H1 (cell line): ENCODE measurements around the gene ELOVL3. TPM values are rescaled to one million over a fixed set of nuclear protein-coding genes. Genes with fewer than 3 reads are reported as not detected.

ENCODE experiments used
- CTCF ChIA-PET: fragments of 300-600 bp; sonication (Branson Sonifier 250); formaldehyde crosslinking; loops from one replicate; lab custom pipeline; 2021; ENCODE audit not compliant: partially characterized antibody; lab: Charles Lee
- POLR2A ChIA-PET: fragments of 300-600 bp; sonication (Branson Sonifier 250); formaldehyde crosslinking; loops from one replicate; lab custom pipeline; 2021; ENCODE audit warnings: inconsistent platforms; ENCODE audit not compliant: partially characterized antibody; lab: Charles Lee
- DNase-seq, 2 experiments: peaks; one replicate each; pipeline versions ENCODE4 v3.0.0 to v3.0.0-alpha.2; 2010 to 2022; ENCODE audit warnings: low spot score in 2 of 2, low read depth in 1 of 2, mixed read lengths in 1 of 2
- FAIRE-seq: peaks from 2 replicates; lab custom pipeline; 2011; peaks lifted over from hg19 to GRCh38; lab: Jason Lieb, UNC
- H2AFZ ChIP-seq: 2 replicates; pipeline ENCODE4 v1.8.1; 2012; ENCODE audit warnings: low read length, inconsistent platforms
- H2AK5ac ChIP-seq: 2 replicates; pipeline ENCODE4 v1.6.1; 2013; ENCODE audit warnings: low read depth, low read length
- H2BK120ac ChIP-seq: replicated peaks from 2 replicates; pipeline ENCODE3; 2013; ENCODE audit warnings: low read depth, low read length, inconsistent platforms
- H2BK12ac ChIP-seq: 2 replicates; pipeline ENCODE4 v1.6.1; 2013; ENCODE audit warnings: low read depth, low read length
- H2BK15ac ChIP-seq: 2 replicates; pipeline ENCODE4 v1.6.1; 2013; ENCODE audit warnings: low read length
- H2BK20ac ChIP-seq: 2 replicates; pipeline ENCODE4 v1.6.1; 2013; ENCODE audit warnings: low read length
- H2BK5ac ChIP-seq: 2 replicates; pipeline ENCODE4 v1.6.1; 2013; ENCODE audit warnings: low read depth, low read length
- H3K14ac ChIP-seq: 2 replicates; pipeline ENCODE4 v1.6.1; 2013; ENCODE audit warnings: inconsistent platforms; ENCODE audit not compliant: insufficient read length
- H3K18ac ChIP-seq: 2 replicates; pipeline ENCODE4 v1.6.1; 2013; ENCODE audit warnings: low read length; ENCODE audit errors: extremely low read depth
- H3K23ac ChIP-seq: 2 replicates; pipeline ENCODE4 v1.6.1; 2013; ENCODE audit warnings: inconsistent platforms; ENCODE audit not compliant: insufficient read length
- H3K23me2 ChIP-seq: 2 replicates; pipeline ENCODE4 v1.6.1; 2013; ENCODE audit warnings: low read depth, low read length
- H3K27ac ChIP-seq: 2 replicates; pipeline ENCODE4 v1.6.1; 2011; ENCODE audit warnings: low read depth, low read length, inconsistent platforms
- H3K27me3 ChIP-seq, 4 experiments: replicated peaks in 1 of 4; 1 replicate in 1 of 4; 2 replicates in 3 of 4; pipeline versions ENCODE4 v1.6.1 to v1.8.1; 2011 to 2013; ENCODE audit warnings: low read length in 3 of 4, mild to moderate bottlenecking in 3 of 4, inconsistent platforms in 2 of 4, mixed read lengths in 2 of 4, moderate library complexity in 1 of 4; ENCODE audit not compliant: control insufficient read depth in 3 of 4, insufficient read depth in 3 of 4; ENCODE audit errors: extremely low read depth in 1 of 4
- H3K36me3 ChIP-seq, 4 experiments: 2 replicates each; pipeline versions ENCODE4 v1.6.1 to v1.8.1; 2011 to 2013; ENCODE audit warnings: mild to moderate bottlenecking in 4 of 4, low read length in 3 of 4, moderate library complexity in 2 of 4, control low read depth in 1 of 4, inconsistent platforms in 1 of 4; ENCODE audit not compliant: insufficient read depth in 4 of 4, control insufficient read depth in 2 of 4
- H3K4ac ChIP-seq: replicated peaks from 2 replicates; pipeline ENCODE3; 2013; ENCODE audit warnings: low read length, low read depth, mixed read lengths, inconsistent platforms; ENCODE audit not compliant: insufficient read length
- H3K4me1 ChIP-seq, 4 experiments: replicated peaks in 1 of 4; 1 replicate in 1 of 4; 2 replicates in 3 of 4; pipeline versions ENCODE4 v1.6.1 to v1.8.1; 2011 to 2013; ENCODE audit warnings: low read length in 3 of 4, inconsistent platforms in 2 of 4, mixed read lengths in 1 of 4; ENCODE audit not compliant: insufficient read depth in 4 of 4, control insufficient read depth in 3 of 4
- H3K4me2 ChIP-seq, 2 experiments: 2 replicates each; pipeline versions ENCODE4 v1.6.1 to v1.8.1; 2011 to 2013; ENCODE audit warnings: low read depth in 2 of 2, low read length in 2 of 2, control low read depth in 1 of 2, inconsistent platforms in 1 of 2, mild to moderate bottlenecking in 1 of 2; ENCODE audit not compliant: insufficient read depth in 1 of 2
- H3K4me3 ChIP-seq, 4 experiments: fragments of 200-600, 300-600 bp in 1 of 4; sonication (generic), shearing (Covaris generic), sonication (Bioruptor Twin) in 1 of 4; 2 replicates each; pipeline versions ENCODE4 v1.5.1 to v1.8.1; 2011 to 2016; ENCODE audit warnings: low read length in 4 of 4, low read depth in 3 of 4, control low read depth in 2 of 4, inconsistent platforms in 2 of 4, mild to moderate bottlenecking in 2 of 4, mixed read lengths in 1 of 4, moderate library complexity in 1 of 4; ENCODE audit not compliant: insufficient read depth in 2 of 4; ENCODE audit errors: extremely low read depth in 1 of 4
- H3K56ac ChIP-seq: replicated peaks from 2 replicates; pipeline ENCODE3; 2013; ENCODE audit warnings: low read depth, mild to moderate bottlenecking, mixed read lengths, low read length, inconsistent platforms; ENCODE audit not compliant: insufficient read length
- H3K79me1 ChIP-seq: 2 replicates; pipeline ENCODE4 v1.6.1; 2013; ENCODE audit warnings: low read depth, low read length, control low read depth
- H3K79me2 ChIP-seq, 2 experiments: 2 replicates each; pipeline versions ENCODE4 v1.6.1 to v1.8.1; 2012 to 2013; ENCODE audit warnings: low read length in 2 of 2, mild to moderate bottlenecking in 2 of 2, inconsistent platforms in 1 of 2; ENCODE audit not compliant: insufficient read depth in 2 of 2, control insufficient read depth in 1 of 2
- H3K9ac ChIP-seq, 4 experiments: replicated peaks in 1 of 4; 1 replicate in 1 of 4; 2 replicates in 3 of 4; pipeline versions ENCODE4 v1.6.1 to v1.8.1; 2011 to 2013; ENCODE audit warnings: low read depth in 3 of 4, low read length in 3 of 4, control low read depth in 2 of 4, mild to moderate bottlenecking in 2 of 4, moderate library complexity in 2 of 4, inconsistent platforms in 1 of 4; ENCODE audit errors: extremely low read depth in 1 of 4
- H3K9me3 ChIP-seq, 2 experiments: 2 replicates each; pipeline versions ENCODE4 v1.6.1 to v1.8.1; 2012 to 2013; ENCODE audit warnings: mild to moderate bottlenecking in 2 of 2, moderate library complexity in 2 of 2, control low read depth in 1 of 2, inconsistent platforms in 1 of 2, low read depth in 1 of 2, low read length in 1 of 2, mixed read lengths in 1 of 2; ENCODE audit not compliant: insufficient read depth in 2 of 2
- H4K20me1 ChIP-seq, 2 experiments: replicated peaks in 1 of 2; 2 replicates each; pipeline versions ENCODE3 to v1.8.1; 2011 to 2013; ENCODE audit warnings: inconsistent platforms in 2 of 2, low read length in 2 of 2, mild to moderate bottlenecking in 1 of 2; ENCODE audit not compliant: insufficient read depth in 2 of 2, control insufficient read depth in 1 of 2
- H4K5ac ChIP-seq: 2 replicates; pipeline ENCODE4 v1.6.1; 2013; ENCODE audit warnings: low read length, low read depth, mixed read lengths, inconsistent platforms; ENCODE audit not compliant: insufficient read length
- H4K8ac ChIP-seq: 2 replicates; pipeline ENCODE4 v1.8.0; 2013; ENCODE audit warnings: mild to moderate bottlenecking, moderate library complexity, low read length, inconsistent platforms; ENCODE audit not compliant: insufficient read depth; ENCODE audit errors: extremely low read depth
- H4K91ac ChIP-seq: replicated peaks from 2 replicates; pipeline ENCODE3; 2013; ENCODE audit warnings: low read length, mixed read lengths, inconsistent platforms; ENCODE audit not compliant: insufficient read length
- CBX5 ChIP-seq: fragments of 300-800, 300-1000 bp; sonication (generic); IDR thresholded peaks from 2 replicates; pipeline ENCODE4 v1.7.1; 2016; ENCODE audit warnings: antibody characterized with exemption, low read length, low read depth
- CHD2 ChIP-seq: IDR thresholded peaks from 2 replicates; pipeline ENCODE4 v1.6.1; 2012; ENCODE audit warnings: low read length, improper control_type of control experiment
- CTBP2 ChIP-seq: IDR thresholded peaks from 2 replicates; pipeline ENCODE4 v1.7.0; 2011; ENCODE audit warnings: borderline replicate concordance, mild to moderate bottlenecking, moderate library complexity, mixed read lengths, low read length; ENCODE audit not compliant: insufficient read depth, insufficient read length
- EGR1 ChIP-seq: IDR thresholded peaks from 2 replicates; pipeline ENCODE4 v1.6.1; 2011; ENCODE audit warnings: low read depth, low read length, borderline replicate concordance
- GABPA ChIP-seq: IDR thresholded peaks from 2 replicates; pipeline ENCODE4 v1.6.1; 2011; ENCODE audit warnings: mild to moderate bottlenecking, low read length, moderate library complexity, borderline replicate concordance; ENCODE audit not compliant: insufficient read depth
- KDM5A ChIP-seq: fragments of 200-600 bp; IDR thresholded peaks from 2 replicates; pipeline ENCODE4 v1.7.1; 2012; ENCODE audit warnings: mild to moderate bottlenecking, low read length, inconsistent platforms, mixed read lengths
- NANOG ChIP-seq: IDR thresholded peaks from 2 replicates; pipeline ENCODE4 v1.6.1; 2011; ENCODE audit warnings: low read length, low read depth, mild to moderate bottlenecking, inconsistent platforms; ENCODE audit not compliant: insufficient read depth, poor library complexity, severe bottlenecking
- RBBP5 ChIP-seq: IDR thresholded peaks from 2 replicates; pipeline ENCODE4 v1.7.1; 2012; ENCODE audit warnings: low read depth, mild to moderate bottlenecking, inconsistent platforms, low read length, moderate library complexity, borderline replicate concordance
- TAF7 ChIP-seq: optimal IDR thresholded peaks from 2 replicates; pipeline ENCODE3; 2011; ENCODE audit warnings: low read depth, mild to moderate bottlenecking, inconsistent platforms, low read length, moderate library complexity, borderline replicate concordance
- ZNF274 ChIP-seq: IDR thresholded peaks from 2 replicates; pipeline ENCODE4 v1.7.0; 2012; ENCODE audit warnings: low read length, borderline replicate concordance; ENCODE audit errors: extremely low read depth
- WGBS, 2 experiments: shearing (Covaris generic) in 1 of 2; methylation state at CpG; one replicate each; pipeline versions ENCODE4 v1.1.6 to v1.1.7; 2013 to 2015; ENCODE audit warnings: low lambda C conversion rate in 2 of 2, mixed read lengths in 2 of 2, inconsistent platforms in 1 of 2, low coverage in 1 of 2, missing lambda C conversion rate in 1 of 2; ENCODE audit not compliant: insufficient replicate concordance in 2 of 2, insufficient coverage in 1 of 2, insufficient read length in 1 of 2; ENCODE audit errors: extremely low coverage in 1 of 2, missing lambda C conversion rate in 1 of 2; 5-methylcytosine and 5-hydroxymethylcytosine counted together
- polyA plus RNA-seq, 7 experiments: library from polyadenylated mRNA; depleted of rRNA in 3 of 7; stranded (reverse) in 5 of 7; unstranded in 2 of 7; fragments of >200 nt in 5 of 7; fragments of 200-250 nt in 2 of 7; gene quantifications; 1 replicate in 5 of 7; 2 replicates in 1 of 7; 4 replicates in 1 of 7; pipeline versions ENCODE4 v1.2.1 to v1.2.3, GENCODE V29; 2011 to 2013; ENCODE audit warnings: missing spikeins in 2 of 7, mixed read lengths in 2 of 7
- total RNA-seq: library from RNA; stranded (reverse); fragmentation: NEBNext Ultra II Directional; extraction: Animal tissue kit (Norgen Biotek cat#: 25700); gene quantifications from 2 replicates; pipeline ENCODE4 v1.2.1, GENCODE V29; 2021
- TF ChIP-seq, protein P1 (sequence below): IDR thresholded peaks from 2 replicates; pipeline ENCODE4 v1.6.1; 2012; ENCODE audit warnings: low read length, inconsistent platforms

ELOVL3 gene
- total and polyA plus RNA-seq, 2 of the 8 experiments (the other 6 are each of a cell fraction or from before 2014, with no cell fraction given): 0.27 TPM; not detected in 1

GRCh38 chr10:102275343-102275742, 49.2 kb downstream of the ELOVL3 start:
- Histone ChIP-seq H3K79me1 (no peaks in the 10 kb centered on the region), H4K20me1 (no peaks in the 10 kb centered on the region), H3K23me2 (no peaks in the 10 kb centered on the region), H4K5ac (no peak overlapping the region), H3K79me2 (no peaks in the 10 kb centered on the region), H3K4me2 (no peak overlapping the region), H4K91ac (no peak overlapping the region), H3K27me3 (no peaks in the 10 kb centered on the region), H3K27ac (no peak overlapping the region), H2AK5ac (no peak overlapping the region), H2BK5ac (no peak overlapping the region), H3K23ac (no peak overlapping the region), H2BK15ac (no peak overlapping the region), H4K8ac (no peak overlapping the region), H2BK20ac (no peak overlapping the region), H3K9me3 (no peaks in the 10 kb centered on the region), H3K18ac (no peak overlapping the region), H3K36me3 (no peaks in the 10 kb centered on the region), H2BK120ac (no peak overlapping the region), H2AFZ (no peak overlapping the region), H3K14ac (no peak overlapping the region), H3K4ac (no peak overlapping the region), H2BK12ac (no peak overlapping the region), H3K4me1 (no peaks in the 10 kb centered on the region), H3K56ac (no peak overlapping the region), H3K9ac (no peak overlapping the region), H3K4me3 (no peak overlapping the region)
- 97% methylated on average over 2 of the region's 2 CpGs; no CpG with 5 or more reads in 1 of the 2 experiments for WGBS, 2 experiments
- DNase-seq (no peak), FAIRE-seq (no peak)
- POLR2A ChIA-PET: no interaction called here
- CTCF ChIA-PET: interaction anchor here (0.7 to 1.4 kb wide), 6 partner anchors 9 to 345 kb away, joined by 3 to 4 read pairs (median 4); no protein-coding TSS in a partner anchor
- TF ChIP-seq KDM5A: no peak
- no peak for TF ChIP-seq RBBP5
- TF ChIP-seq CBX5: no peak
- TF ChIP-seq EGR1: no peak
- TF ChIP-seq CHD2: no peak
- no peak for TF ChIP-seq ZNF274
- TF ChIP-seq, protein P1, sequence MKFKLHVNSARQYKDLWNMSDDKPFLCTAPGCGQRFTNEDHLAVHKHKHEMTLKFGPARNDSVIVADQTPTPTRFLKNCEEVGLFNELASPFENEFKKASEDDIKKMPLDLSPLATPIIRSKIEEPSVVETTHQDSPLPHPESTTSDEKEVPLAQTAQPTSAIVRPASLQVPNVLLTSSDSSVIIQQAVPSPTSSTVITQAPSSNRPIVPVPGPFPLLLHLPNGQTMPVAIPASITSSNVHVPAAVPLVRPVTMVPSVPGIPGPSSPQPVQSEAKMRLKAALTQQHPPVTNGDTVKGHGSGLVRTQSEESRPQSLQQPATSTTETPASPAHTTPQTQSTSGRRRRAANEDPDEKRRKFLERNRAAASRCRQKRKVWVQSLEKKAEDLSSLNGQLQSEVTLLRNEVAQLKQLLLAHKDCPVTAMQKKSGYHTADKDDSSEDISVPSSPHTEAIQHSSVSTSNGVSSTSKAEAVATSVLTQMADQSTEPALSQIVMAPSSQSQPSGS: no peak
- no peak for TF ChIP-seq TAF7
- no peak for TF ChIP-seq NANOG
- TF ChIP-seq GABPA: no peak
- TF ChIP-seq CTBP2: no peak
